Measurements from ENCODE around the gene PRR14L.
"Not testable (repeated sequence)": the region's sequence is repeated elsewhere in the genome, so short reads cannot be mapped to it uniquely, and the experiment has no call there.

Gene PRR14L

DNA sequence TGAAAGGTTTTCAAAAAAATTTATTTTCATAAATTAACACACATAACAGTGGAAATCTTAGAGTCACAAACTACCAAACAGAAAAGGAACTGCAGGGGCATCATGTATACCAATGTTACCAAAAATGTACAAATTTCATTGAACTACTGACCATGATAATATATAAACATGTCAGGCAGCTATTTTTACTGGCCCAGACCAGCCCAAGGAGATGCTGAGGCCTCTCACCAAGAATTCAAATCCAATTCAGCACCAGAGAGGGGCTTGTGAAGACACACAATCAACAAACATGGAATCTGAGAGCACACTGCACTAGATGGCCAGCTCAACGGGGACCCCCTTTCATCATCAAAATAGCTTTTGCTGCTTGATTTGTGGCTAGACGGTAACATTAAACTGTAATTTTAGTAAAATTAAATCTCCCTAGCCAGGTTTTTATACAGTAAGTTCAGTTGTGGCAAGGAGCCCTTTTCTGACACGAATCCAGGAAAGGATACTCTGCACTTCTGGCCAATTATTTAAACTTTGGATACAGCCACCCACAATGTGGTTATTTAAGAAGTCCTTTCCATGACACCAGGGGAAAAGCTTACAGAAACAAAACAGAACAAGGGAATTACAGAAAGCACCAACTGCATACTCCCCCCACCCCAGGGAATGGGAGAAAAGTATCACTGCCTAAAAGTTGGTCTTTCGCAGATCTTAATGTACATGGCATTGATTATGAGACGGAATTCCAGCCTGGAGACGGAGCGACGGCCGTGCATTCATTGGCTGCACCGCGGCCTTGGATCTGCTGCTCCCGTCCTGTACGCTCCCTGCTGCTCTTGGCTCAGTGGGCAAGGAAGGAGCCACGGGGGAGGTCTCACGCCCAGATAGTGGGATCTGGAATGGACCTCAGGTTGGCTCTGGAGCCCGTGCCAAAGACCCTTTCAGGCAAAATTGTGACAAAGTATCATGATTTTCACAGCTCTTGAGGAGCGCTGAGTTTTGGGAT, 68.3 kb downstream of the PRR14L start:
- ChIA-PET POLR2A (no interaction called here), CTCF (interaction anchor here (1.0 to 10.7 kb wide), 4 partner anchors 16 to 289 kb away, joined by 3 to 133 read pairs (median 12); partner anchors contain the start of gene PISD)
- TF ChIP-seq, protein P1, sequence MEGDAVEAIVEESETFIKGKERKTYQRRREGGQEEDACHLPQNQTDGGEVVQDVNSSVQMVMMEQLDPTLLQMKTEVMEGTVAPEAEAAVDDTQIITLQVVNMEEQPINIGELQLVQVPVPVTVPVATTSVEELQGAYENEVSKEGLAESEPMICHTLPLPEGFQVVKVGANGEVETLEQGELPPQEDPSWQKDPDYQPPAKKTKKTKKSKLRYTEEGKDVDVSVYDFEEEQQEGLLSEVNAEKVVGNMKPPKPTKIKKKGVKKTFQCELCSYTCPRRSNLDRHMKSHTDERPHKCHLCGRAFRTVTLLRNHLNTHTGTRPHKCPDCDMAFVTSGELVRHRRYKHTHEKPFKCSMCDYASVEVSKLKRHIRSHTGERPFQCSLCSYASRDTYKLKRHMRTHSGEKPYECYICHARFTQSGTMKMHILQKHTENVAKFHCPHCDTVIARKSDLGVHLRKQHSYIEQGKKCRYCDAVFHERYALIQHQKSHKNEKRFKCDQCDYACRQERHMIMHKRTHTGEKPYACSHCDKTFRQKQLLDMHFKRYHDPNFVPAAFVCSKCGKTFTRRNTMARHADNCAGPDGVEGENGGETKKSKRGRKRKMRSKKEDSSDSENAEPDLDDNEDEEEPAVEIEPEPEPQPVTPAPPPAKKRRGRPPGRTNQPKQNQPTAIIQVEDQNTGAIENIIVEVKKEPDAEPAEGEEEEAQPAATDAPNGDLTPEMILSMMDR (IDR thresholded peaks at IDR 0.05; ENCODE audit: insufficient read depth, low read length, missing control alignments) = no peak
- no peak overlapping the region for H3K4me3 ChIP-seq (ENCODE audit: low read depth, low read length)
- DNase-seq (ENCODE audit: low read depth, low spot score) = no peak

DNA sequence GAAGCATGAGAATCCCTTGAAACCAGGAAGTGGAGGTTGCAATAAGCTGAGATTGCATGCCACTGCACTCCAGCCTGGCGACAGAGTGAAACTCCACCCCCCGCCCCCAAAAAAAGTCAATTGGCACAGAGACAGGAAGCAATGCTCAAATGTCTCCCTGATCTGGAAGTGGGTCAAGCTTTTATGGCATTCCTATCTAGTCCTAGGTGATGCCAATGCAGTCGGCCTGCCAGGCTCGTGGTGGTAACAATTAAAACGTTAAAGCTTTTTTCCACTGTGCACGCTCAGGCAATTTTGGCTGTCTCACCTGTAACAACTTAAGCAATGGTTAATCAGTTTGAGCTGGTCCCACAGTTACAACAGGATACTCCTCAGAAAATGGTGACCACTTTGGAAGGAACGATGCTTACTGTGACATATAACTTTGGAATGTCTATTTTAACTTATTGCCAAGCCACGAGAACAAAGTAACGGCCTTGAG, 69.0 kb downstream of the PRR14L start:
- DNase-seq (ENCODE audit: low read depth, low spot score) = no peak
- CTCF ChIA-PET = interaction anchor here (0.7 to 10.7 kb wide), 5 partner anchors 12 to 290 kb away, joined by 3 to 133 read pairs (median 12); partner anchors contain the start of gene PISD
- POLR2A ChIA-PET = no interaction called here

DNA sequence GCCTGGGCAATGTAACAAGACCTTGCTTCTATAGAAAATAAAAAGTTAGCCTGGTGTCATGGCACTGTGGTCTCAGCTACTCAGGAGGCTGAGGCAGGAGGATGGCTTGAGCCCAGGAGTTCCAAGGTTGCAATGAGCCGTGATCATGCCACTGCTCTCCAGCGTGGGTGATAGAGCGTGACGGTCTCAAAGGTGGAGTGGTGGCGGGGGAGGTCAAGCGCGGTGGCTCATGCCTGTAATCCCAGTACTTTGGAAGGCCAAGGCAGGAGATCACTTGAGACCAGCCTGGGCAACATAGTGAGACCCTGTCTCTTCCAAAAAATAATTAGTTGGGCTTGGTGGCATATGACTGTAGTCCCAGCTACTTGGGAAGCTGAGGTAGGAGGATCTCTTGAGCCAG, 71.2 kb downstream of the PRR14L start:
- CTCF ChIA-PET = interaction anchor here (10.7 kb wide), 1 partner anchor 14 kb away, joined by 133 read pairs; the partner anchor contains the start of gene PISD
- DNase-seq (ENCODE audit: low read depth, low spot score) = no peak
- TF ChIP-seq, protein P1 (IDR thresholded peaks at IDR 0.05; ENCODE audit: insufficient read depth, low read length, missing control alignments) = no peak
- POLR2A ChIA-PET = no interaction called here
- no peak overlapping the region for H3K4me3 ChIP-seq (ENCODE audit: low read depth, low read length)

More for the DNA sequence above, 69.0 kb downstream of the PRR14L start:
- H3K4me3 ChIP-seq (ENCODE audit: low read depth, low read length) = no peak overlapping the region
- TF ChIP-seq, protein P1 (IDR thresholded peaks at IDR 0.05; ENCODE audit: insufficient read depth, low read length, missing control alignments) = no peak

DNA sequence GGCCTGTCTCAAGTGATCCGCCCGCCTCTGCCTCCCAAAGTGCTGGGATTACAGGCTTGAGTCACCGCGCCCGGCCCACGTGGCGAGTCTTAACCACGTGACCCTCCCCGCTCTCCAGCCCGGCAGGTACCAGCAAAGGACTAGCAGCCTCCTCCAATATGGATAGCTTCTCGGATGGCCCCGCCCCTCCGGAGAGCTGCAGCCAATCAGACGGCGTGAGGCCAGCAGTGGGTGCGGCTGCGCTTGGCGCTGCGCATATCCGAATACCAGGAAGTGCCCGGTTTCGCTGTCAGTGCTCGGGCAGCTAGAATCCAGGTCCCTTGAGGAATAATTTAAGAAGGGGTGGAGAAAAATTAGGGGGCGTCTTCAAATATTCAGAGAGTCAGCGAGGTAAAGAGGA, 73.2 kb downstream of the PRR14L start:
- TF ChIP-seq, protein P1 (IDR thresholded peaks at IDR 0.05; ENCODE audit: insufficient read depth, low read length, missing control alignments) = no peak
- no peak for DNase-seq (ENCODE audit: low read depth, low spot score)
- ChIA-PET CTCF (interaction anchor here (0.9 to 10.7 kb wide), 4 partner anchors 11 to 294 kb away, joined by 3 to 133 read pairs (median 4); partner anchors contain the start of gene PISD), POLR2A (interaction anchor here (0.8 kb wide), 1 partner anchor 15 kb away, joined by 3 read pairs; no protein-coding TSS in a partner anchor)
- peak overlapping the region; percentile 49 for H3K4me3 ChIP-seq (ENCODE audit: low read depth, low read length)

DNA sequence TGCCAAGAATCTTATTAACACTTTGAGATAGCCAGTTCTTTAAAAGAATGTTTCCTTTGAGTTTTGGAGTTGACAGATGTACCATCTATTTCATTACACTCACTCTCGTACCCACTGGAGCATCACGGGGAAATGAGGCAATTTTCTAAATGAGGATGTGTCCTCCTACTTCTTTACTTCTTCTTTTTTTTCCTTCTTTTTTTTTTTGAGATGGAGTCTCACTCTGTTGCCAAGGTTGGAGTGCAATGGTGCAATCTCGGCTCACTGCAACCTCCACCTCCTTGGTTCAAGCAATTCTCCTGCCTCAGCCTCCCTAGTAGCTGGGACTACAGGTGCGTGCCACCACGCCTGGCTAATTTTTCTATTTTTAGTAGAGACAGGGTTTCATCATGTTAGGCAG, 75.7 kb downstream of the PRR14L start:
- DNase-seq (ENCODE audit: low read depth, low spot score); POLR2A ChIA-PET; H3K4me3 ChIP-seq (ENCODE audit: low read depth, low read length): not testable (repeated sequence)
- CTCF ChIA-PET = interaction anchor here (10.7 kb wide), 1 partner anchor 9 kb away, joined by 133 read pairs; the partner anchor contains the start of gene PISD

DNA sequence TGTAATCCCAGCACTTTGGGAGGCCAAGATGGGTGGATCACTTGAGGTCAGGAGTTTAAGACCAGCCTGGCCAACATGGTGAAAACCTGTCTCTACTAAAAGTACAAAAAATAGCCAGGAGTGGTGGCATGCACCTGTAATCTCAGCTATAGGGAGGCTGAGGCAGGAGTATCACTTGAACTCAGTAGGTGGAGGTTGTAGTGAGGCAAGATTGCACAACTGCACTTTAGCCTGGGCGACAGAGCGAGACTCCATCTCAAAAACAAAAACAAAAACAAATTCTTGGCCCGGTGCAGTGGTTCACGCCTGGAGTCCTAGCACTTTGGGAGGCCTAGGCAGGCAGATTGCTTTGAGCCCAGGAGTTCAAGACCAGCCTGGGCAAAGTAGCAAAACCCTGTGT, 81.1 kb downstream of the PRR14L start:
- POLR2A ChIA-PET; H3K4me3 ChIP-seq (ENCODE audit: low read depth, low read length); DNase-seq (ENCODE audit: low read depth, low spot score): not testable (repeated sequence)
- CTCF ChIA-PET = interaction anchor here (0.9 to 8.8 kb wide), 8 partner anchors 9 to 597 kb away, joined by 3 to 133 read pairs (median 4); no protein-coding TSS in a partner anchor

DNA sequence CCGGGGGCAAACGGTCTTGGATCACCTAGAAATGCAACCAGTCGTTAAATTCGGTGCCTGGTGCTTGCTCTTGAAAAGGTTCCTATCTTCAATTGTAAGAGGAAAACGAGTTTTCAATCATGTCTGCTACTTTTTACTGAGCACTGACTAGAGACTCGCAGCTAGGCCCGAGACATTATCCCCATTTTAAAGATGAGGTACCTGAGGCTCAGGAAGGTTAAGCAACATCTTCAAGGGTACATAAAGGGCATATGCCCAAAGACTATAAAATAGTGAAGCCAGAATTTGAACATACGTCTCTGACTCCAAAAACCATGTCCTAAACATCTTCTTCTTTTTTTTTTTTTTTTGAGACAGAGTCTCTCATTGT, 87.3 kb downstream of the PRR14L start:
- ChIA-PET POLR2A (interaction anchor here (1.3 kb wide), 1 partner anchor 32 kb away, joined by 4 read pairs; no protein-coding TSS in a partner anchor), CTCF (interaction anchor here (0.8 to 8.8 kb wide), 9 partner anchors 15 to 308 kb away, joined by 3 to 133 read pairs (median 4); no protein-coding TSS in a partner anchor)
- TF ChIP-seq, protein P1 (IDR thresholded peaks at IDR 0.05; ENCODE audit: insufficient read depth, low read length, missing control alignments) = no peak
- no peak for DNase-seq (ENCODE audit: low read depth, low spot score)
- peak overlapping the region; percentile 98 for H3K4me3 ChIP-seq (ENCODE audit: low read depth, low read length)
